HL-60/S4 treated with retinoic acid at 250 ng/mL for 4 days and 3 days (cell line): ENCODE results near the gene C3orf18.

ENCODE experiments used
- in situ Hi-C: fragments of 300-500 bp; cut with MboI; formaldehyde crosslinking; loops from 2 replicates; pipeline ENCODE4 v1.7.0; 2022; ENCODE audit warnings: low sequenced_read_pairs

Gene C3orf18

DNA sequence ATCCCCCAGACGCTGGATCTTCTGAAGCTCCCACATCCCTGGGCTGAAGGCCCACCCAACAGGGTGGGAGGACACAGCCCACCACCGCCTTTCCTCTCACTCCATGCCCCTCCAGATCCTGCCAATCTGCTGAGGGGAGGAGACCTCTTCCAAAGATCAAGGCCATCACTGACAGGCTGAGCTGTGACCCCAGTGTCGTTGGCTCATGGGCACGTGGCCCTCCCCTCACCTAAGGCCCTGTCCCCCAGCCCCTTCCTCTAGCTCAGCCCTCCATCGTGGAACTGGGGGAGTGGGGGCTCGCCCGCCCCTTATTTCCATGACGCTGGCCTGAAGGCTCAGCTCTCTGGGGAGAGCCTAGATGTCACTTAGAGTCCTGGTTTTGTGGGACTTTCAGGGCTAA lies 10.4 kb downstream of the C3orf18 start:
- in situ Hi-C loops, result no loop called here

DNA sequence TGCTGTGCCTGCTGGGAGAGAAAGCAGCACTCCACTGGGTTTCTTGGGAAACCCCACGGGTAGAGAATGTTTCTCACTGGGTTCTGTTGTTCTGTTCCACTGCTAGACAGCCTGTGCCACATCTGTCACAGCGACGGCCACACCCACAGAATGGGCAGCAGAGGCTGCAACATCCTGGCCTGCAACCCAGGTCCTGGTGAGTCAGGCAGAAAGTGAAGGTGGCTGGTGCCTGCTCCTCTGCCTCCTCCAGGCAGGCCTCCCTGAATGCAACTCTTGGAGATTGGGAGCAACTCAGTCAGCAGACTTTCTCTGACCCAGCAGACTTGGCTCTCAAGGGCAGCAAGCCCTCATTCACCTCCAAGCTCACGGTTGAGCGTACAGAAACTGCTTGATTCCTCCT lies 13.0 kb downstream of the C3orf18 start:
- in situ Hi-C loops, result no loop called here

DNA sequence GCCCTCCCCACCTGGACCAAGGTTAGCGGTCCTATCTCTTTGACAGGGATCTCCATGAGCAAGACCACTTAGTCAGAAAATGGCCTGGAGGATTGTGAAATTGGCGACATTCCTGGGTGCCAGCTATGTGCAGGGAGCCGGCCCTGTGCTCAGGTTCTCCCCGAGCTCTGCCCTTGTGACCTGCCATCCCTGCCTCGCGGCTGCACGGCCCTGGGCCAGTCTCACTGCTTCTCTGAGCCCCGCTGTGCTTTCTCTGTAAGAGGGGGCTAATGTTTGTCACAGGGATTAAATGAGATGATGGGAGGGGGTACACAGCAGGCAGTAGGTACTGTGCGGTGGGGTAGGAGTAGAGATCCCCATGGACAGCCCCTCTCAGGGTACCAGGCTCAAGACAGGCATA lies 14.9 kb downstream of the C3orf18 start:
- in situ Hi-C loops, result no loop called here

DNA sequence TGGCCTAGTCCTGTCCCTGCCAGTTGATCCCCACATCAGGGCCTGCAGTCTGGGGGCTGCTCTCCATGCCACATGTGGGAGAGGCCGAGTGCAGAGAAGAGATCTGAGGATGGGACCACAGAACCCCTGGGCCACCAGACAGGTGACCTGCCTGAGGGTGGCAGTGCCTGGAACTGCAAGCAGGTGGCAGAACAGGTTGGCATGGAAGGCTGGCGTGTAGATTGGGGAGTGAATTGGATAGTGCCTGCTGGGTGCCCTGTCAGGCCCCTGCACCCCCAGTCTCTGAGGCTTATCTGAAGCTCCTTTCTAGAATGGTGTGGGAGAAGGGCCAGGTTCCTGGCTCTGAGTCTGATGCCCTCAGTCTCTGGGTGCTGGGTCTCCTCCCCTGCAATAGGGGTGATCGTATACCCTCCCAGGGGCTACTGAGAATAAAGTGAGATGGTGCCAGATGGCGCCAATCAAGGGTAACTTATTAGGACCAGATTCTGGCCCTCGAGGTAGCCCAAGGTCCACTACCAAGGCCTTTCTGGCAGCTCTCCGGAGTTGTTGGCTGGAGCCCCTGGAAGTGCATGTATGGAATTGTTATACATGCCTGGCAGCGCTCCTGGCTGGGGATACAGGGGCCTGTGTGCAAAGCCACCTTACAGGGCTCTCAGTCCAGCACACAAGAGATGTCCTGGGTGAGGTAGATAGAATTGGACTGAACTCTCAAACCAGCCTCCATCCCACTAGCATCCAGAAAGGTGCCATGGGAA lies 15.7 kb downstream of the C3orf18 start:
- in situ Hi-C loops, result no loop called here

DNA sequence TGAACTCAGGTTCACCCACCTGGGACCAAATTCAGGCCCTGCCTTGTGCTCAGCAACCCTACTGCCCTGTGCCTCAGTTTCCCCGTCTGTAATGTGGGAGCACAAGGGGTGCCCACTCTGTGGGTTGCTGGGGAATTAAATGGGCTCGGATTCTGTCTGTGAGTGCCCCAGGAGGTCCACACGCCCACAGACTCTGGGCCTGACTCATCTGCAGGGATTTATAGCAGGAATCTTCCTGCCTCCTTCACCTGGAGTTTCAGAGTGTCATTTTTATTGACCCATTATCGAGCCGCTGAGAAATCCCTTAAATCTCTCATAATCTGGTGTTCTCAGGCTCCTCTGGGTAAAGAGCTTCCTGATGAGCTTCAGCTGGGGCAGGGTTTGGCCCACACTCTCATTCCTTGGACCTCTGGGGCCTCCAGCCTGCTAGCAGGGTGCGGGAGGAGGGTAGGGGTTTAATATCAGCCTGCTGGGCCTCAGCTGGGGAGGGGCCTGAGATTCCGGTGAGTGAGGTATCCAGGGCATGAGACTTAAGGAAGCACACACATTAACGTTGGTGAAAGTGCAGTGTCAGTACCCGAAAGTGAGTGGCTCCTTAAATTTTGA lies 16.4 kb downstream of the C3orf18 start:
- in situ Hi-C loops, result no loop called here

DNA sequence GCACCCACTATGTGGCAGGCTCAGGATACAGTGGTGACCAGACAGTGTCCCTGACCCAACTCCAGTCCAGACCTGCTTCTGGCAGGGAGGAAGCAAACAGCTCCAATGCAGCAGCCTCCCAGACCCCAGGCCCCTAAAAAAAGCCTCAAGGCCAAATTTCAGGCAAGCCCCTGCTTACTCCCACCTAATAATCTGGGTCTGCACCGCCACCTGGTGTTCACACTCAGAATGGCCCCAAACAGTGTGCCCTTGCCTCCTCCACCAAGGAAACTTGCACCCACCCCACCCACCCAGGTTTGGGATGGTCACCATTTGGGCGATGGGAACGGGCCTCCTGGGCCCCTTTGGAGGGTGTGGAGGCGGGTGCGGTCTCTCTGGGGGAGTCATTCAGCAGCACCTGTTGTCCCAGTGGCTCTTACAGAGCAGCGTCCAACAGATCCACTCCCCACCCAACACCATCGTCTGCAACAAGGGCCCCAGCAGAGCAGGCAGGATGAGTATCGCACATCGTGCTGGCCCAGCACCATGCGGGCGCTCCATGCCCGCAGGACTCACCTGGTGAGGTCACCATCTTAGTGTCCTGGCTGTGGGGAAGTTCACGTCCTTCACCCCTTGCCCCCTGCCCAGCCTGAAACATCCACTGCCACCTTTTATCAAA lies 17.3 kb downstream of the C3orf18 start:
- in situ Hi-C loops, result no loop called here

DNA sequence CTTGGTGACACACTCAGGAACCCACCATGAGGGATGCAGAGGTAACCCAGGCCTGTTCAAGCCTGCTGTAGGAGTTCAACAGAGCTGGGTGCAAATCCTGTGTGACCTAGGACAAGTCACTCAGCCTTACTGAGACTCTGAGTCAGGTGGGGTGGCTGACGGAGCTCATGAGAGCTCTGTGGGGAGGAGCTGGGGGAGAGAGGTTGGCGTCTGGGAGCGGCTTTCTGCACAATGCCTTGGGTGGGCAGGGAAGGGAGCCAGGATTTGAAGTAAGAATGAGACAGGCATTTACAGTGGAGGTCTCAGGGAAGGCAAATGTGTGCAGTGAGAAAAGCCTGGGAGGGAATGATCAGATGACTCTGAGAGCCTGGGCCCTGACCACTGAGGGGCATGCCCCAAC lies 18.3 kb downstream of the C3orf18 start:
- in situ Hi-C loops, result loop anchor here (25.0 kb wide), 1 partner anchor 187 kb away; the partner anchor contains the start of genes CYB561D2, NPRL2 and TMEM115

DNA sequence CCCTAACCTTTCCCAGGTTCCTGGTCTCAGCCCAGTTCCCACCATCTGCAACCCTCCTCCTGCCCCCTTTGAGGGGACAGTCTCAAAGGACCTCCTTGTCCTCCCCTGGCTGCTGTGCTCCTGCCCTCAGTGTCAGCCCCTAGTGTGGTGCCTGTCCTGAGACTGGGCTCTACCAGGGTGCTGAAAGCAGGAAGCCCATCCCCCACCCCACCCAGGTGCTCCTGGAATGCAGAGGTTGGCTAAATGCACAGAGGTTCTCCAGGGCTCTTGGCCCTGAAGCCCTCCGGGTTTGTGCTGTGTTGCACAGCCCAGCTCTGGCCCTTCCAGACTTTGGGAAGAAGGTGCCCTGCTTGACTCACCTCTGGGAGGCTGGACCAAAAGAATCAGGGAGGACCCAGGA lies 21.8 kb downstream of the C3orf18 start:
- in situ Hi-C loops, result loop anchor here (25.0 kb wide), 1 partner anchor 183 kb away; the partner anchor contains the start of genes CYB561D2, NPRL2 and TMEM115

DNA sequence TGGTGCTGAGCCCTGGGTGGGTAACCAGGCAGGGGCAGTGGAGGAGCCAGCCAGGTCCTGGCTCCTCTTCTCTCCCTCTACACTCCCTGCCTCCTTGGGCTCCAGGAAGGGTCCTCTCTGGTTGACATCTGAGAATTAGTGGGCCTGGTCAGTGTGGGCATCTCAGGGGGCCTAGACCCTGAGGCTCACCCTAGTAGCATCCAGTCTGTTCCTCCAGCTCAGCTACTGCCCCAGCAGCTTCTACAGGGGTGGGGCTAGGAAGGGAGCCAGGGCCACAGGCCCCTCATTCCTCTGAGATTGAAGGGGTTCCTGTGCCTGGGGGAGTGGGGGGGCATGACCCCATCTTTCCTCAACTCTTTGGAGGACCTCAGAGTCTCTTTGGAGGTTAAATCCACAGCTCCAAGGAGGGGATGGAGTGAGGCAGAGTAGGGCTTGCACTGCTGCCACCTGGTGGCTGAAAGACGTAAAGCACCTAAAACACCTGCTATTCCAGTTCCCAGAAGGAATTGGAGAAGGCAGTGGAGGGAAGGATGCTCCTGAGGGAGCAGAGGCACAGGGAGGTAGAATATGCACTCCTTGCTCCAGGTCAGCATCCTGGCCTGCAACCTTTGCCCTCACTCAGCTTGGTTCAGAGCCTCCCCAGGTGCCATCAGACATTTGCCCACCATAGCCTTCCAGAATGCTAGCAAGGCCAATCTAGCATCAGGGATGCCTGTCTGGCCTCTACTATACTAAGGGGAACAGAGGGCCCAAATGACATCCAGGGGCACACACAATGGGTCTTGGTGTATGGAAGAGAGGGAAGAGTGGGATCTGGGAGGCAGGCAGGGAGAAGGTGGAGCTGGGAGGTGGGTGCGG lies 25.1 kb downstream of the C3orf18 start:
- in situ Hi-C loops, result loop anchor here (25.0 kb wide), 1 partner anchor 180 kb away; the partner anchor contains the start of genes CYB561D2, NPRL2 and TMEM115

DNA sequence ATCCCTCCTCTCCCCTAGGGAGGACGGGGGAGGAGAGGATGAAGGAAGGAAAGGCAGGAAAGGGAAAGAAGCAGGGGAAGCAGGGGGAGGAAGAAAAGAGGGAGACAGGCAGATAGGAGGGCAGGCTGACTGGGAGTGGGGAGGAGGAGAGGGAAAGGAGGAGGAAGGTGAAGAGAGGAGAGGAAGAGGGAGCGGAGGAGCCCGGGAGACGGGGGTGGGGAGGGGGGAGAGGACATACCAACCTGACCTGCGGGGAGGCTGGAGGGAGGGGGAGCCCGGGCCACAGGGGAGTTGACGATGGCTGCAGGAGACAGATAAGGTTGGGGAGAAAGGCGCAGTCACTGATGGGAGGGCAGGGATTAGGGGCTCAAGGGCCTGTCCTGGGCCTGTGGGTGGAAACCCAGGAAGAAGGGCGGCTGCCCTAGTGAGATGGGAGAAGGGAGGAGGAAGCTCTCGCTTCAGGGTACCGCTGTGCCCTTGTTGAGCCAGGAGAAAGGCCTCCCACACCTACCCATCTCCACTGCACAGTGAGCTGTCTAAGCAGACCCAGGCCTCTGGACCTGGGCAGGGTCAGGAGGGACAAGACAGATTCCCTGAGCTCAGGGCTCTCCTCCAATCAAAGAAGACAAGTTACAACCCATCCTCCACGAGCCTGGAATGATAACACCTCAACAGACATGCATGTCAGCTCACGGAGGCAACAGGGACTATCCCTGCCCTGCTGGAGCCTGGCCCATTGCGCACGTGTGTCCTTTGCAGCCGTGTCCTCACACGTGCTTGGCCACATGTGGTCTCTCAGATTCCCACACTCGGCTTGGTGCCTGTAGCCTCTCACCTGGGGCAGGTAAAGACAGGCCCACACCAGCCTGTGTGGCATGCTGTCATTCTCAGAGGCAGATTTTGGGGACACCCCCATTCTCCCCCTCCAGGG lies 27.9 kb downstream of the C3orf18 start:
- in situ Hi-C loops, result loop anchor here (25.0 kb wide), 1 partner anchor 177 kb away; the partner anchor contains the start of genes CYB561D2, NPRL2 and TMEM115

DNA sequence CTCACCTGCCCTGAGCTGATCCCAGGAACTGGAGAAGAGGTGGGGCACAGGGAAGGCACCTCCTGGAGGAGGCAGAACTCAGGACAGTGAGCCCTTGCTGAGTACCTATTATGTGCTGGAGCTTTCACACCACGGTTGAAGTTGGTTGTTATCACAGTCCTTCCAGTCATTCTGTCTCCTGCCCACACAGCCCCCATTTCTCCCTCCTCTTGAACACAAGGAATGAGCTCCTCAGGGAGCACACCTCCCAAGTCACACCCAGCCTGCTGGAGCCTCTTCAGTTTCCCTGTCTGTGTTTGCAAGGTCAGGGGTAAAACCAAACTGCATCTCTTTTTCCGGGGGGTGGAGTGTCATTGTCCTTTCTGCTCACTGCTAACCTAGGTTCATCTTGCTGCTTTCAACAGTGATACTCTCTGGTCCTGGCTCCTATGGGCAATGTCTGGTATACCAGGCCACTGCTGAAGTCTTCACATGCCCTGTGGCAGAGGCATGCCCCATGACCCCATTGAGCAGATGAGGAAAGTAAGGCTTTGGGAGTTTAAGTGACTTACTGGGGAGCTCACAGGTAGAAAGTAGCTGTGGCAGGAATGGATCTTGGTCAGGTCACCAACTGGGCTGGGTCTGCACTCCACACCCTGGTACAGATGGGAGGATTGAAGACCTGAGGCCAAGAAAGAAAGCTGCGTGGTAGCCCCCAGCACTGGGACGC lies 30.0 kb downstream of the C3orf18 start:
- in situ Hi-C loops, result loop anchor here (25.0 kb wide), 1 partner anchor 175 kb away; the partner anchor contains the start of genes CYB561D2, NPRL2 and TMEM115

DNA sequence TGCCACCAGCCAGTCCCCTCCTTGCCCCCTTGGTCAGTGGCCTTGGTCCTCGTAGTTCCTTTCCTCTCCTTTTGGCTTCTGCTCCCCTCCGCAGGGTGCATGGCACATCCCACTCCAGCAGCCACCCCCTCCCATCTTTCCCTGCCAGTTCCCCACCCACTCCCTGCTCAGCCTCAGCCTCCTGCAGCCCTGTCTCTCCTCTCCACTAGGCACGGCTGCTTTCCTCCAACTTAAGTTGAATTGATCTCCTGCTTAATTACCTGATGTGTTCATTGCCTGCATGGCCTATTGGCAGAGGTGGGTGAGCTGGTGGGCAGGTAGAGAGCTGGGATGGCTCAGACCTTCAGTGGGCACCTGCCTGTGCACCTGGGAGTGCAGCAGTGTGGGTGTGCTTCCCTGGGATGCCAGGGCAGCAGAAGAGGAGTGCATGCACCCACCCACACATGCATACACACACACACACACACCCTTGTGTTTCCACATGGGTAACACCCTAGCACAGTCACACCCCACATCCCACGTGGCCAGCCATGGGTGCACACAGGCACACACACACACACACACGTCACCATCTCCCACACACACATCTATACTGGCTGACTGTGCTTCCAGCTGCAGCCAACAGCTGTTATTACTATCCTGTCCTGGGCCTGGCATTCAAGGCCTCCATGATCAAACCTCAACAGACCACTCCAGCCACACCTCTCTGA lies 30.9 kb downstream of the C3orf18 start:
- in situ Hi-C loops, result loop anchor here (25.0 kb wide), 1 partner anchor 174 kb away; the partner anchor contains the start of genes CYB561D2, NPRL2 and TMEM115

DNA sequence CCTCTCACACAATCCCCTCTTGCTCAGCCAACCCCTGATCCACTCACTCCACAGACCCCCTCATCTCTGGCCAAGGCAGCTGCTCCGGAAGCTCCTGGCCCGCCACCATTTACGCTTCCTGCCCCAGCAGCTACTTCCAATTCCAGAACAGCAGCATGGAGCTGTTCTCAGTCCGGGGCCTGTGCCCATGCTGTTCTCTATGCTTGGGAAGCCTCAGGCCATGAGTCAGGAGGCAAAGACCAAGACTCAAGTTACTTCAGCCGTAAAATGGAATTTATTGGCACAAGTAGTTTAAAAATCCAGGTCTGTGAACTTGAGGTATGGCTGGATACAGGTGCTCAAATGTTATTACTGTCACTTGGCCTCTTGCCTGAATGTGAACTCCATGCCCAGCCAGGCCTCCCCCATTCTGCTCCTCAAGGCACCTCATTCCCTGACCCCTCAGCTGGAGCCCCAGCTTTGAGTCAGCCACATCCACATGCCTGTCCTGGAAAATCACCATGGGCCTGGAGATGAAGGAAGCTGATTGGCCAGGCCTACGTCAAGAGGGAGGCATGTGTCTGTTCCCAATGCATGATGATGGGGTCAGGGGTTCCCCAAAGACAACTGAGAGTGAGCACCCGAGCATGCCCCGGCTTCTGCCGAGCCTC lies 32.7 kb downstream of the C3orf18 start:
- in situ Hi-C loops, result loop anchor here (25.0 kb wide), 1 partner anchor 173 kb away; the partner anchor contains the start of genes CYB561D2, NPRL2 and TMEM115

DNA sequence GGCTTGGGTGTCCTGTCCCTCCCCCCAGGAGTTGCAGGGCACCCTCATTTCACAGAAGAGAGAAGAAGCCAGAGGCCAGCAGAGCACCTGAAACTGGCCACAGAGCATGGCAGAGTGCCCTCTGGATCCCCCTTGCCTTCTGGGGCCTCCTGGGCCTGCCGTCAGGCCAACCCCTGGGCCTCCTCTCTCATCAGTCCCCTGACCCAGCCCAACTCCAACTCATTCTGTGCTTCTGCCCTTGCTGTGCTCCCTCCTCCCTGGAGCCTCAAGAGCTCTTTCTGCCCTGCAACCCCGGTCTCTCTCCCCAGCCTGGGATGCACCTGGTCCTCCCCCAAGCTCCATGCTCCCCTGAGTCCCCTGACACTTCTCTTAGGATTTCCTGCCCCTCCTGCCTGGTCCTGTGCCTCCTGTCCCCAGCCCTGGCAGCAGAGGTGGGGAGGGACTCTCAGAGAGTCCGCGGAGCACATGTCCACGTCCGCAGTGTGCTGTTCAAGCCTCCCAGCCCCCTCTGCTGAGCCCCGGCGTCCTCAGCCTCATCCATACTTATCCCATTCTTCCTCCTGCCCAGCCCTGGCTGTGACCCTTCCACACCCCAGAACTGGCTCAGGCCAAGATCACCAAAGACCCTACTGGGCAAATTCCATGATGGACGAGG lies 33.6 kb downstream of the C3orf18 start:
- in situ Hi-C loops, result loop anchor here (25.0 kb wide), 1 partner anchor 172 kb away; the partner anchor contains the start of genes CYB561D2, NPRL2 and TMEM115

DNA sequence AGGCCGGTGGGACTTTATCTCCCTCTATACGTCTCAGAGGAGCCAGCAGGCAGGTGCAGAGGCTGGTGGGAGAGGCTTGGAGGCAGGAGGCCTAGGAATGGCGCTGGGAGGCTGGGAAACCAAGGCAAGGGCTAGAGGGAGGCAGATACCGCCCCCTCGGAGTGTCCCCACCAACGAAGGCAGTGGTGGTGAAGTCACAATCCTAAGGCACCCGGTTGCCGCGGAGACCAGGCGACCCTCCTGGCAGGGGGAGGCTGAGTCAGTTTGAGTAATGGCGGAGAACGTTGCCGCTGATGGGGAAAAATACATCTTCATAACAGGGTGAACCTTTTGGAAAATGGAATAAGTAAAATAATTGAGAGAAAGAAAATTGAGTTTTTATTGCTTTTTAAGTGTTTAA lies 34.2 kb downstream of the C3orf18 start:
- in situ Hi-C loops, result loop anchor here (25.0 kb wide), 1 partner anchor 171 kb away; the partner anchor contains the start of genes CYB561D2, NPRL2 and TMEM115

DNA sequence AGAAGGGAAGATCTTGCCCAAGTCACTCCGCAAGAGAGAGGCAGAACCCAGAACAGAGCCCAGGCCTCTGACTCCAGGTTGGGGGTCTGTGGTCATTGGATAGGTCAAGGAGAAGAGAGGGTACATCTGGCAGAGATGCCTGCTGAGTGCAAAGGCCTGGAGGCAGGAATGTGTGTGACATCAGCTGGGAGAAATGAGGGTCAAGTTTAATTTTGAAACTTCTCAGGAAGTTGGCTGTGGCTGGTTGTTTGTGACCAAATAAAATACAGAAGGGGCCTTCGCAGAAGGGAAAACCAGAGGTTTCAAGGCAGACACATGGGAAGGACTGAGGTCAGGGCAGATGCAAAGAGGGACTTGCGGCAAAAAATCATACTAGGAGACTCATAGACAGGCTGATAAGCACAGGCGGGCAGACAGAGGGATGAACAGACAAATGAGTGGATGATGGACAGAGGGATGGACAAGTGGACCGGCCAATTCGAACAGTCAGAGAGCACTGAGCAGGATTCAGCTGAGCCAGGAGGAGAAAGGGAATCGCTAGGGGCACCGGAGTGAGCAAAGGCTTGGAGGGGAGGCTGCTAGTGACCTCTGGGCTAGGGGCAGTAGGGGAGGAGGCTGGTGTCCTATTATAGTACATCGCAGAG lies 35.4 kb downstream of the C3orf18 start:
- in situ Hi-C loops, result loop anchor here (25.0 kb wide), 1 partner anchor 170 kb away; the partner anchor contains the start of genes CYB561D2, NPRL2 and TMEM115
